HL-60 (cell line): Measurements from ENCODE around the gene NCBP2.

Experiments used
- GABPA ChIP-seq: IDR thresholded peaks from 2 replicates; pipeline ENCODE4 v1.6.1; 2012; ENCODE audit warnings: low read depth
- TF ChIP-seq, protein P1 (sequence below): IDR thresholded peaks from one replicate; pipeline ENCODE4 v1.5.1; 2011; ENCODE audit warnings: low read length, control low read depth, inconsistent platforms; ENCODE audit not compliant: insufficient read depth

- TF ChIP-seq GABPA: no peak
- TF ChIP-seq, protein P1, sequence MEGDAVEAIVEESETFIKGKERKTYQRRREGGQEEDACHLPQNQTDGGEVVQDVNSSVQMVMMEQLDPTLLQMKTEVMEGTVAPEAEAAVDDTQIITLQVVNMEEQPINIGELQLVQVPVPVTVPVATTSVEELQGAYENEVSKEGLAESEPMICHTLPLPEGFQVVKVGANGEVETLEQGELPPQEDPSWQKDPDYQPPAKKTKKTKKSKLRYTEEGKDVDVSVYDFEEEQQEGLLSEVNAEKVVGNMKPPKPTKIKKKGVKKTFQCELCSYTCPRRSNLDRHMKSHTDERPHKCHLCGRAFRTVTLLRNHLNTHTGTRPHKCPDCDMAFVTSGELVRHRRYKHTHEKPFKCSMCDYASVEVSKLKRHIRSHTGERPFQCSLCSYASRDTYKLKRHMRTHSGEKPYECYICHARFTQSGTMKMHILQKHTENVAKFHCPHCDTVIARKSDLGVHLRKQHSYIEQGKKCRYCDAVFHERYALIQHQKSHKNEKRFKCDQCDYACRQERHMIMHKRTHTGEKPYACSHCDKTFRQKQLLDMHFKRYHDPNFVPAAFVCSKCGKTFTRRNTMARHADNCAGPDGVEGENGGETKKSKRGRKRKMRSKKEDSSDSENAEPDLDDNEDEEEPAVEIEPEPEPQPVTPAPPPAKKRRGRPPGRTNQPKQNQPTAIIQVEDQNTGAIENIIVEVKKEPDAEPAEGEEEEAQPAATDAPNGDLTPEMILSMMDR: no peak
These were observed 28.3 kb upstream of the NCBP2 start for GRCh38 chr3:196970547-196971093.
